Stimulated activated memory B cell treated with anti-CD40 and anti-IgM and Interleukin-4, amounts not matched to agents 10 μg/mL and 1 μg/mL and 100 μg/mL, for 72 hours (primary cell): ENCODE results near the gene CFAP206.
A peak's percentile ranks its signal among the peaks of the same experiment; 100 is the strongest.

Source experiments
- ATAC-seq: fragments of 150-1000 bp; cut with Tn5 transposase; 2 replicates; pipeline ENCODE4 v1.10.0; 2021
- H3K27ac Mint-ChIP-seq: one replicate; pipeline ENCODE4 v1.8.0; 2022; ENCODE audit warnings: mild to moderate bottlenecking, mixed read lengths
- H3K27me3 Mint-ChIP-seq: one replicate; pipeline ENCODE4 v1.8.0; 2022; ENCODE audit warnings: mixed read lengths
- H3K36me3 Mint-ChIP-seq: one replicate; pipeline ENCODE4 v1.8.0; 2022; ENCODE audit warnings: mixed read lengths
- H3K4me1 Mint-ChIP-seq: one replicate; pipeline ENCODE4 v1.8.0; 2022; ENCODE audit warnings: mixed read lengths
- H3K4me3 Mint-ChIP-seq: one replicate; pipeline ENCODE4 v1.8.0; 2022; ENCODE audit warnings: mild to moderate bottlenecking, moderate library complexity, mixed read lengths
- H3K9me3 Mint-ChIP-seq: one replicate; pipeline ENCODE4 v1.8.0; 2022; ENCODE audit warnings: mixed read lengths

The CFAP206 gene

GRCh38 chr6:87396595-87397392 lies 11.0 kb upstream of the CFAP206 start:
- no peak overlapping the region for H3K27ac Mint-ChIP-seq
- peak; percentile 96 for ATAC-seq
- no peaks in the 10 kb centered on the region for H3K27me3 Mint-ChIP-seq
- H3K9me3 Mint-ChIP-seq: no peaks in the 10 kb centered on the region
- peaks cover 7% of the 10 kb centered on the region for H3K4me1 Mint-ChIP-seq
- H3K36me3 Mint-ChIP-seq: no peaks in the 10 kb centered on the region
- no peak overlapping the region for H3K4me3 Mint-ChIP-seq

GRCh38 chr6:87397656-87398055 lies 10.1 kb upstream of the CFAP206 start:
- Mint-ChIP-seq H3K4me3 (no peak overlapping the region), H3K36me3 (no peaks in the 10 kb centered on the region), H3K9me3 (no peaks in the 10 kb centered on the region), H3K27ac (no peak overlapping the region), H3K4me1 (peaks cover 7% of the 10 kb centered on the region), H3K27me3 (no peaks in the 10 kb centered on the region)
- ATAC-seq: no peak

- Mint-ChIP-seq H3K4me1 (peaks cover 6% of the 10 kb centered on the region), H3K9me3 (no peaks in the 10 kb centered on the region), H3K27me3 (no peaks in the 10 kb centered on the region), H3K36me3 (no peaks in the 10 kb centered on the region), H3K27ac (no peak overlapping the region), H3K4me3 (no peak overlapping the region)
- ATAC-seq: no peak
Measured at GRCh38 chr6:87401832-87402231, 5.9 kb upstream of the CFAP206 start.

- peak; percentile 9 for ATAC-seq
Measured at GRCh38 chr6:87407561-87407900, 241 bp upstream of the CFAP206 start.

GRCh38 chr6:87408721-87409155 lies 966 bp downstream of the CFAP206 start:
- no peaks in the 10 kb centered on the region for H3K9me3 Mint-ChIP-seq
- peak overlapping the region; percentile 76 for H3K27ac Mint-ChIP-seq
- peak overlapping the region; percentile 91 for H3K4me3 Mint-ChIP-seq
- H3K36me3 Mint-ChIP-seq: no peaks in the 10 kb centered on the region
- no peak for ATAC-seq
- peaks cover 4% of the 10 kb centered on the region for H3K4me1 Mint-ChIP-seq
- H3K27me3 Mint-ChIP-seq: peaks cover 10% of the 10 kb centered on the region

More at GRCh38 chr6:87407561-87407900, 241 bp upstream of the CFAP206 start:
- H3K27me3 Mint-ChIP-seq: peaks cover 8% of the 10 kb centered on the region
- H3K9me3 Mint-ChIP-seq: no peaks in the 10 kb centered on the region
- peaks cover 4% of the 10 kb centered on the region for H3K4me1 Mint-ChIP-seq
- peak overlapping the region; percentile 91 for H3K4me3 Mint-ChIP-seq
- peak overlapping the region; percentile 76 for H3K27ac Mint-ChIP-seq
- H3K36me3 Mint-ChIP-seq: no peaks in the 10 kb centered on the region

GRCh38 chr6:87419266-87419665 lies 11.5 kb downstream of the CFAP206 start:
- H3K4me1 Mint-ChIP-seq: no peaks in the 10 kb centered on the region
- H3K9me3 Mint-ChIP-seq: no peaks in the 10 kb centered on the region
- ATAC-seq: no peak
- H3K36me3 Mint-ChIP-seq: no peaks in the 10 kb centered on the region
- no peaks in the 10 kb centered on the region for H3K27me3 Mint-ChIP-seq
- H3K27ac Mint-ChIP-seq: no peak overlapping the region
- no peak overlapping the region for H3K4me3 Mint-ChIP-seq

- Mint-ChIP-seq H3K4me3 (no peak overlapping the region), H3K27me3 (no peaks in the 10 kb centered on the region), H3K9me3 (no peaks in the 10 kb centered on the region), H3K27ac (no peak overlapping the region), H3K36me3 (no peaks in the 10 kb centered on the region), H3K4me1 (no peaks in the 10 kb centered on the region)
- ATAC-seq: no peak
Measured at GRCh38 chr6:87420360-87420759, 12.6 kb downstream of the CFAP206 start.

- Mint-ChIP-seq H3K9me3 (no peaks in the 10 kb centered on the region), H3K27me3 (no peaks in the 10 kb centered on the region), H3K27ac (no peak overlapping the region), H3K4me3 (no peak overlapping the region), H3K4me1 (no peaks in the 10 kb centered on the region), H3K36me3 (no peaks in the 10 kb centered on the region)
- no peak for ATAC-seq
Measured at GRCh38 chr6:87421576-87421975, 13.8 kb downstream of the CFAP206 start.

- Mint-ChIP-seq H3K4me1 (no peaks in the 10 kb centered on the region), H3K36me3 (no peaks in the 10 kb centered on the region), H3K9me3 (no peaks in the 10 kb centered on the region), H3K4me3 (no peak overlapping the region), H3K27ac (no peak overlapping the region), H3K27me3 (peaks cover 8% of the 10 kb centered on the region)
- ATAC-seq: no peak
Measured at GRCh38 chr6:87426789-87427188, 19.0 kb downstream of the CFAP206 start.

GRCh38 chr6:87430499-87430898 lies 22.7 kb downstream of the CFAP206 start:
- Mint-ChIP-seq H3K4me3 (no peak overlapping the region), H3K36me3 (no peaks in the 10 kb centered on the region), H3K9me3 (no peaks in the 10 kb centered on the region), H3K27ac (no peak overlapping the region), H3K27me3 (peaks cover 8% of the 10 kb centered on the region), H3K4me1 (no peaks in the 10 kb centered on the region)
- ATAC-seq: no peak

- no peak for ATAC-seq
Measured at GRCh38 chr6:87431263-87431662, 23.5 kb downstream of the CFAP206 start.

GRCh38 chr6:87436435-87436834 lies 28.7 kb downstream of the CFAP206 start:
- Mint-ChIP-seq H3K27ac (no peak overlapping the region), H3K27me3 (peaks cover under 1% of the 10 kb centered on the region), H3K36me3 (no peaks in the 10 kb centered on the region), H3K4me1 (no peaks in the 10 kb centered on the region), H3K4me3 (no peak overlapping the region), H3K9me3 (peaks cover 2% of the 10 kb centered on the region)
- ATAC-seq: no peak

More at GRCh38 chr6:87431263-87431662, 23.5 kb downstream of the CFAP206 start:
- Mint-ChIP-seq H3K9me3 (no peaks in the 10 kb centered on the region), H3K27me3 (peaks cover 8% of the 10 kb centered on the region), H3K27ac (no peak overlapping the region), H3K4me3 (no peak overlapping the region), H3K36me3 (no peaks in the 10 kb centered on the region), H3K4me1 (no peaks in the 10 kb centered on the region)

- H3K9me3 Mint-ChIP-seq: no peaks in the 10 kb centered on the region
- H3K27ac Mint-ChIP-seq: no peak overlapping the region
- H3K36me3 Mint-ChIP-seq: no peaks in the 10 kb centered on the region
- no peak for ATAC-seq
- peaks cover 7% of the 10 kb centered on the region for H3K27me3 Mint-ChIP-seq
- no peaks in the 10 kb centered on the region for H3K4me1 Mint-ChIP-seq
- H3K4me3 Mint-ChIP-seq: no peak overlapping the region
Measured at GRCh38 chr6:87441711-87442110, 33.9 kb downstream of the CFAP206 start.

GRCh38 chr6:87444362-87444761 lies 36.6 kb downstream of the CFAP206 start:
- Mint-ChIP-seq H3K27me3 (peaks cover 28% of the 10 kb centered on the region), H3K27ac (no peak overlapping the region), H3K4me3 (no peak overlapping the region), H3K9me3 (no peaks in the 10 kb centered on the region), H3K4me1 (no peaks in the 10 kb centered on the region), H3K36me3 (no peaks in the 10 kb centered on the region)
- no peak for ATAC-seq

- Mint-ChIP-seq H3K27me3 (peaks cover 33% of the 10 kb centered on the region), H3K9me3 (peaks cover 6% of the 10 kb centered on the region), H3K36me3 (no peaks in the 10 kb centered on the region), H3K4me1 (no peaks in the 10 kb centered on the region), H3K27ac (no peak overlapping the region), H3K4me3 (no peak overlapping the region)
- no peak for ATAC-seq
Measured at GRCh38 chr6:87465051-87465450, 57.3 kb downstream of the CFAP206 start.
